Fibroblast of the aortic adventitia (primary cell): ENCODE data around the gene PPP4R4. TPM values are rescaled to one million over a fixed set of nuclear protein-coding genes. Genes with fewer than 3 reads are reported as not detected.

Experiments used
- DNase-seq: peaks from one replicate; pipeline ENCODE4 v3.0.0-alpha.2; 2010; ENCODE audit warnings: low read depth
- H3K4me3 ChIP-seq: 2 replicates; pipeline ENCODE4 v1.5.1; 2011; ENCODE audit warnings: low read depth, mild to moderate bottlenecking, control low read depth, low read length, moderate library complexity
- total RNA-seq: library from RNA; depleted of rRNA; stranded (reverse); fragments of >200 nt; gene quantifications from 2 replicates; pipeline ENCODE4 v1.2.3, GENCODE V29; 2012; ENCODE audit warnings: low replicate concordance
- TF ChIP-seq, protein P1 (sequence below): IDR thresholded peaks from 2 replicates; pipeline ENCODE4 v1.5.1; 2011; ENCODE audit warnings: mild to moderate bottlenecking, low read length, control low read depth, inconsistent platforms; ENCODE audit not compliant: insufficient read depth

The PPP4R4 gene
- total RNA-seq, 1 donor, result 7.0 TPM

DNA sequence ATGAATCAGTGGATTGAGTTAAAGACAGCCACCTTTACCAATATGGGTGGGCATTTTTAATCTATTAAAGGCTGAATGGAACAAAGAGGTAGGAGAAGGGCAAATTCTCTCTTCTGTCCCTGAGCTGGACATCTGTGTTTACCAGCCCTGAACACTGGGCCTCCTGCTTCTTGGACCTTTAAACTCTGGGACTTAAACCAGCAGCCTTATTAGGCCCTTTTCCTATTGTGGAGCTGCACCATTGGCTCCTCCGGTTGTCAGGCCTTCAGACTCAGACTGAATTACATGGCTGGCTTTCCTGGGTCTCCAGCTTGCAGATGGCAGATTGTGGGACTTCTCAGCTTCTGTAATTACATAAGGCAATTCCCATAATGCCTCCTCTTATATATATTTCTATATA is 142.6 kb downstream of the PPP4R4 start:
- no peak overlapping the region for H3K4me3 ChIP-seq
- DNase-seq, result no peak
- TF ChIP-seq, protein P1, sequence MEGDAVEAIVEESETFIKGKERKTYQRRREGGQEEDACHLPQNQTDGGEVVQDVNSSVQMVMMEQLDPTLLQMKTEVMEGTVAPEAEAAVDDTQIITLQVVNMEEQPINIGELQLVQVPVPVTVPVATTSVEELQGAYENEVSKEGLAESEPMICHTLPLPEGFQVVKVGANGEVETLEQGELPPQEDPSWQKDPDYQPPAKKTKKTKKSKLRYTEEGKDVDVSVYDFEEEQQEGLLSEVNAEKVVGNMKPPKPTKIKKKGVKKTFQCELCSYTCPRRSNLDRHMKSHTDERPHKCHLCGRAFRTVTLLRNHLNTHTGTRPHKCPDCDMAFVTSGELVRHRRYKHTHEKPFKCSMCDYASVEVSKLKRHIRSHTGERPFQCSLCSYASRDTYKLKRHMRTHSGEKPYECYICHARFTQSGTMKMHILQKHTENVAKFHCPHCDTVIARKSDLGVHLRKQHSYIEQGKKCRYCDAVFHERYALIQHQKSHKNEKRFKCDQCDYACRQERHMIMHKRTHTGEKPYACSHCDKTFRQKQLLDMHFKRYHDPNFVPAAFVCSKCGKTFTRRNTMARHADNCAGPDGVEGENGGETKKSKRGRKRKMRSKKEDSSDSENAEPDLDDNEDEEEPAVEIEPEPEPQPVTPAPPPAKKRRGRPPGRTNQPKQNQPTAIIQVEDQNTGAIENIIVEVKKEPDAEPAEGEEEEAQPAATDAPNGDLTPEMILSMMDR, result no peak

DNA sequence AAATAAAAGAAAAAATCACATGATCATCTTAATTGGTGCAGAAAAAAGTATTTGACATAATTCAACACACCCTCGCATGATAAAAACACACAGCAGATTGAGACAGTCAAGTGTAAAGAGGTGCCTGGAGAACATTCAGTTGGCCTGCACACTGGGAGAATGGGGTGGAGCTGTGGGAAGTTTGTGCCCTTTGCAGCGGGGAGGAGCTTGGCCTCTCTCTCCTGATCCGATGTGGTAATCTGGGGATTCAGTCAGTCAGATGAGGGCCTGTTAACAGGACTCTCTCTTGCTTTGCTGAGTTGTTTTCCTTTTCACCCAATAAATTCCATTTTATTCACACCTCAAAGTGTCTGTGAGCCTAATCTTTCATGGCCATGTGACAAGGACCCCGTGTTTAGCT is 143.1 kb downstream of the PPP4R4 start:
- H3K4me3 ChIP-seq, result no peak overlapping the region
- DNase-seq, result peak; percentile 73
- TF ChIP-seq, protein P1, result no peak

DNA sequence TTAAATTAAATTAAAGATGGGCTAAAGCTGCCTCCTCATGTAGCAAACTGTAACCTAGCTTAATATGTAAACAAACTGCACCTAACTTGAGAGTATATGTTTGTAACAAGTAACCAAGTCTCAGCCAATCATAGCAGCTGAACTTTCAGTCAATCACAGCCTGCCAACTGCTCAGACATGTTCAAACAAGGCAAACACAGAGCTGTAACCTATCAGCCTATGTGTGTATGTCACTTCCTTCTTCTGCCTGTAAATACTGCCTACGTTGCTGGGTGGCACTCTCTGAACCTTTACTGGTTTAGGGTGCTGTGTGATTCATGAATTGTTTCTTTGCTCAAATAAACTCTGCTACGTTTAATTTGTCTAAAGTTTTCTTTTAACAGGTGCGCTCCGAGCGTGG is 146.1 kb downstream of the PPP4R4 start:
- no peak overlapping the region for H3K4me3 ChIP-seq
- TF ChIP-seq, protein P1, result no peak
- no peak for DNase-seq

DNA sequence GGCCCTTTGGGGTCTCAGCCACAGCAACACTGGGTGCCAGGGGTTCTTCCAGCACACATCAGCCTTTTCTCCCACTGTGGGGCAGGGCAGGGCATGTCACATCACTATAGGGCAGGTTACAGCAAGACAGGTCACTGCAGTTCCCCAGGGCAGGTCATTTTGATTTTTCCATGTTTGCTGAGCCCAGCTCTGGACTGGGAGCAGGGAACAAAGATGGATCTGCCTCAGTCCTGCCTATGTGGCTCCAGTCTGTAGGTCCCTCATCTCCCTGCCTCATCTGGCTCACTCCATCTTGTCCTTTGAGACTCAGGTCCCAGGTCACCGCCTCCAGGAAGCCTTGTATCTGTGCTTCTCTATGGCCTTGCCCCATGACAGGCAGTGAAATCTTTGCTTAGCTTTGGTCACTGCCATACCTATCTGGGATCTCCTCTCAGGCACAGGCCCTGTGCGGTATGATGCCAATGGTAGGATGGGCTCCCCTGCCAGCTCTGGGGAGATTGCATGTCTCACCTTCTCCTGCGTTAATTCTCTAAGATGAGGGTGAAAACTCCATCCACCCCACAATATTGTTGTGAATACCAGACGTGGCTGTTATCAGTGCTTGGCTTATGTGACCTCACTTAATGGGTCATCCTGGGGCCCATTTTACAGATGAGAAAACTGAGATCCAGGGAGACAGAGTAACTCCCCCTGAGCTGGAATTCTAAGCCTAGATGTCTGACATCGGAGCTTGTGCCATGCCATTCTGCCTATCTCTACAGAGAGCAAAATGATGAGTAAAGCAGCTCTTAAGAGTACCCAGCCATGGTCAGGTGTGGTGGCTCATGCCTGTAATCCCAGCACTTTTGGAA is 147.5 kb downstream of the PPP4R4 start:
- no peak overlapping the region for H3K4me3 ChIP-seq
- TF ChIP-seq, protein P1, result no peak
- DNase-seq, result no peak

DNA sequence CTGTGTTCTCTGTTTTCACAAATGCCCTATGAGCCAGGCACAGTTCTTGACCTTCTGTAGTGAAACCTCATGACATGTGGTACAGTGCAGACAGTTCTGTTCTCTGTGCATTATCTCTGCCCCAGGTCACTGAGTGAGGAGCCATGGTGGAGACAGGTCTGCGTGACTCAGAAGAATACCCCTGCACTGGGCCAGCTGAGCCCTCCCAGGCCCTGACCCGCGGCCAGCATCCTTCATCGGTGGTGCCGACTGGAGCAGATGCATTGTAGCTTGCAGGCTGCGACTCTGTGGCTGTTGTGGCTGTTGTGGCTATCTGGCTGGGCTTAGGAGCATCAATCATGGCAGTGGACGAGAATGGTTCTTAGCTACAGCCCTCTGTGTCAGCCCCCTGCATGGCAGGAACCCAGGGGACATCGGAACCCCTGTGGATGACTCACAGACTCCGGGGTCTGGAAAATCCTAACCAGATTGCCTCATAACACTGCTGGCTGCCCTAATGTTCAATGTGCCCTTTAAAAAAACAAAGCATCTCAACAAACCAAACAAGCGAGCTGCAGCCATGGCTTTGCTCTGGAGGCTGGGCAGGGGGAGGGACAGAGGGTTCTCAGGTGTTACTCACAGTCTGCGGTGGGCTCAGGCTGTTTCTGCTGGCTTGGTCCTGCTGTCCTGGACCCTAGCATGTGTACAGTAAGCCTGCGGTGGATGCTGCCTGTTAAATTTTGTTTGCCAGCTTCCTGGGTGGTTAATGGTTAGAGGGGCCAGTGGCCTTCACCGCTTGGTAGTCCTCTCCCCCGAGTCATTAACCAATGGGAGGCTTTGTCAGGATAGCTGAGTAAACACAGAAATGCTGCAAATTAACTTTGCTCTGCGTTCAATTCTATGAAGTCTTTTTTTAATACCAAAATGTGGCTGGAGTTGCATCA is 148.8 kb downstream of the PPP4R4 start, which contains the start of gene SERPINA6:
SERPINA6 (minus strand) TSS at position 689 of the 923 bp plus-strand sequence. CDS start 8,688 bp downstream, outside the sequence.
- no peak within 1 kb of the TSS for H3K4me3 ChIP-seq
- TF ChIP-seq, protein P1, result no peak
- DNase-seq, result peak; percentile 77

DNA sequence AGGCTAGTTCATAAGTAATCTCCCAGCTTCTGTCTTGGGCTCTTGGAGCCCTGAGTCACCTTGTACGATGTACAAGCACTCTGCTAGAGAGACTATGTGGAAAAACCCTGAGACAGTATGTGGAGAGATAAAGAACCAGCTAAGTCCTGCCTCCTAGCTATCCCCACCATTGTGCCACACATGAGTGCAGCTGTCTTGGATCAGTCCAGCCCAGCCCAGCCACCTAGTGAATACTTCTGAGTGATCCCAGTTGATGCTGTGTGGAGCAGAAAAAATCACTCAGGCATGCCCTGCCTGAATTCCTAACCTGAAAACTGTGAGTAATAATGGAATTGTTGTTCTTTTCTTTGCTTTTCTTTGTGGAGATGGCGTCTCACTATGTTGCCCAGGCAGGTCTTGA is 154.1 kb downstream of the PPP4R4 start:
- no peak overlapping the region for H3K4me3 ChIP-seq
- TF ChIP-seq, protein P1, result no peak
- DNase-seq, result peak; percentile 42

Other genes with a start within 250 kb of the PPP4R4 start
- gene FAM181A, start 247.0 kb upstream of the PPP4R4 start, total RNA-seq, result not detected in 2 replicates
- 0.45 and 0.49 TPM in 2 replicates for gene ASB2, start 197.8 kb upstream of the PPP4R4 start, total RNA-seq
- gene CCDC197, start 177.0 kb upstream of the PPP4R4 start, total RNA-seq, result not detected in 2 replicates
- 2.5 and 2.8 TPM in 2 replicates for gene OTUB2, start 148.0 kb upstream of the PPP4R4 start, total RNA-seq
- 130 and 446 TPM in 2 replicates for gene DDX24, start 93.1 kb upstream of the PPP4R4 start, total RNA-seq
- gene IFI27L1, start 93.0 kb upstream of the PPP4R4 start, total RNA-seq, result 8.9 and 12.2 TPM in 2 replicates
- gene IFI27, start 63.6 kb upstream of the PPP4R4 start, total RNA-seq, result 20.2 and 78.2 TPM in 2 replicates
- gene IFI27L2, start 44.7 kb upstream of the PPP4R4 start, total RNA-seq, result 107 and 247 TPM in 2 replicates
- not detected in 2 replicates for gene SERPINA10, start 118.9 kb downstream of the PPP4R4 start, total RNA-seq
- not detected in 2 replicates for gene SERPINA6, start 149.0 kb downstream of the PPP4R4 start, total RNA-seq
- not detected in 2 replicates for gene SERPINA2, start 192.4 kb downstream of the PPP4R4 start, total RNA-seq
- not detected in 2 replicates for gene SERPINA1, start 214.3 kb downstream of the PPP4R4 start, total RNA-seq